HUDEP-2 (cell line): ENCODE results near the gene PRKCSH.
"Not testable (repeated sequence)": the region's sequence is repeated elsewhere in the genome, so short reads cannot be mapped to it uniquely, and the experiment has no call there.

Source experiments
- DNase-seq, 76 experiments: peaks; one replicate each; lab custom pipeline; 2025; ENCODE audit not compliant: unreplicated experiment in 76 of 76; lab: John Stamatoyannopoulos, UW

PRKCSH gene

DNA sequence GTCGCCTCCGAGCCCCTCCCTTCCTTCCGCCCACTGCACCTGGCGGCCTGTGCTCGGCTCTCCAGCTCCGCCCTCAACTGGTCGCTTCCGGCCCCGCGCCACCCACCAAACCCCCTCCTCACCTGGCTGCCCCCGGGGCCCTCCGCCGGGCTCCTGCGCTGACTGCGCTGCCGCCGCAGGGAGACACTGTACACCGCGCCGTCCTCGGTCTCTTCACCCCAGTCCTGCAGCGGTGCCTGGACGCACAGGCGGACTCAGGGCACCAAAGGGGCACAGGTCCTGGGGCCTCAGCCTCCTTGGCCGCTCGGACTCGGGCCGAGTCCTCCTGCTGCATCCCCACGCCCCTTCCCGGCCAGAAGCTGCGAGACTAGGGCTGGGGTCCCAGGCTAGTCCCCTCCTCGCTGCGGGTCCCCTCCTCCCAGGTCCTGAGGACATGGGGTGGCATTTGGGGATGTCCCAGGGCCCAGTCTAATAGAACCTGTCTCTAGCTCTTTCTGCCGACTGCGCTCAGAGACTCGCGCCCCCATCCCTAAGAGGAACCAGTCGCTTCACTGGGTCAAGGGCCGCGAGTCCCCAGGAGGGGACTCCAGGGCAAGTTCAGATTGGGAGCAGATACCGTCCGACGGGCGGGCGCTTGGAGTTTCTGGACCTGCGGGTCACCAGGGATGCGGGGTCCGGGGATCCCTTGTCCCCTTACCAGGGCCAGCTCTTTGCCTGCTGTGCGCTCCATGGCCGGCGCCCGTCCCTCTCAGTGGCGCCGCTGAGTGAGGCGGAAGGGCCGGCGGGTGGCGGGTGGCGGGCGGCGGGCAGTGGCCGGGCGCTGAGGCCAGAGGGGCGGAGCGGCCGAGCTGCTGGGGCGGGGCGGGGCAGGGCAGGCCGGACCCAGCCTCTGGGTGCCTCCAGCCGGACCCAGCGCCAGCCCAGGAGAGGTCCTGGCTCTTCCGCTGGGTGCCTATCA is 16.6 kb upstream of the PRKCSH start, which contains the start of gene RGL3:
Gene RGL3 (minus strand): TSS at position 766 of the 958 bp plus-strand sequence. CDS start 36 bp downstream, at position 730.
- DNase-seq, result peak in 1 of 76 experiments; percentile 4

DNA sequence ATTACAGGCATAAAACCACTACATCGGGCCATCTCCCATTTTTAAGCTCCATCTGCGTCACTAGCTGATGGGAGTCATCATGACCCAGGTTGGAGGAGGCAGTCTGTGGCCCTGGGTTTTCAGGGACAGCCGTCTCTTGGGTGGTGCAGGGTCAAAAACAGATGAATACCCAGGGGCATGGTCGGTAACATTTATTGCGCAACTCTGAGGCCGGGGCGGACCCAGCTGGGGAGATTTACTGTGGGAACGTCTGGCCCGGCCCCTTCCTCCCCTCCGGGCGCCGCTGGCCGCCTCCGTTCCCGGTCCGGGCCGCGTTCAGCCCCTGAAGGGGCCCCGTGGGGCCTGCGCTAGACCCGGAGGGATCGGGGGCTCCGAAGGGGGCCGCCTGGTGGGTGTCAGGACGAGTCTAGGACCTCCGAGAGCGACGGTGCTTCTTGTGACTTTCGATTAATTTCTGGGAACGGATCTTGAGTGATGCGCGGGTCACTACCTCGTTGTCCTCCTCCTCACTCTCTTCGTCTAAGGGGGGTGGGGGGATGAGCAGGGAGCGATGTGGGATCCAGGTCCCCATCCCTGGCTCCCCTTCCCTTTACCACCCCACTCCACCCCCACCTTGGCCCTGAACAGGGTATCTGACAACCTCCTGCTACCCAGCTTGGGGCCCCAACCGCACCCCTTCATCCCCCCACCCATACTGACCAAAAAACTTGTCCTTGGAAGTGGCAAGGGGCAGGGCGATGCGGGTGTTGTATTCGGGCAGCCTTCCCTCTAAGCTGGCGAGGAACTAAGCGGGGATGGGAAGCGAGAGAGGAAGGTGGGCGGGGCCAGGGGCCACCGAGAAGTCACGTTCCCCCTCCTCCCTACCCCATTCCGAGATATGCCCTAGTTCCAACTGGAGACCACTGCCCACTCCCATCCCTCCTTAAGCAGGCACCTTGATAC is 14.7 kb upstream of the PRKCSH start:
- no peak for DNase-seq

DNA sequence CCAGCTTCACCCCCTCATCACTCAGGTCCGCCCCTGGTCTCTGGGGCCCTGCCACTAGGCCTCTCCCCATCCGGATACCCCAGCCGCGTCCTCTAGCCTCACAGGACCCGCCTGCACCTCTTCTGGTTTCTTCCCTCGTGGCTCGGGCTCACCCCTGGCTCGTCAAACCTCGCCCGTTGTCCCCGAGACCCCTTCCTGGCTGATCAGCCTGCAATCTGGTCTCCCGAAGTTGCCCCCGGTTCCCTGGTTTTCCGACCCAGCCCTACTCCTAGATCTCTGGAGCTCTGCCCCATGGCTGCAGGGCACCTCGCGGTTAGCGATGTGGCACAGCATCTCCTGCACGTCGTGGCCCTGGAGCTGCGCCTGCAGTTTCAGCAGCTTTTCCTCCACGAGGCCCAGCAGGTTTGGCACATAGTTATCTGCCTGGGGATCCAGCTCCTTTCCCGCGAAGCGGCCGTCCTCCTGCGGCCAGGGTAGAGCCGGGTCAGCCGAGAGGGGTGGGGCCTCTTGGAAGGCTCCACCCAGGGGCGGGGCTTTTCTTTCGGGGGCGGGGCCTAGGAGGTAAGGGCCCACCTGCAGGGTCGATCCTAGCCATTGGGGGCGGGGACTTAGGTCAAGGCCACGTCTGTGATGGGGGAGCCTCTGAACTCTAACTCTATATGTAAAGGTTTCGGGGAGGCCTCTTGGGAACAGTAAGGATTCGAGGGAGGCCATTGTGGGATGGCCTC is 13.9 kb upstream of the PRKCSH start:
- DNase-seq, result peak in 32 of 76 experiments; percentile 12 to 74 (median 26)

DNA sequence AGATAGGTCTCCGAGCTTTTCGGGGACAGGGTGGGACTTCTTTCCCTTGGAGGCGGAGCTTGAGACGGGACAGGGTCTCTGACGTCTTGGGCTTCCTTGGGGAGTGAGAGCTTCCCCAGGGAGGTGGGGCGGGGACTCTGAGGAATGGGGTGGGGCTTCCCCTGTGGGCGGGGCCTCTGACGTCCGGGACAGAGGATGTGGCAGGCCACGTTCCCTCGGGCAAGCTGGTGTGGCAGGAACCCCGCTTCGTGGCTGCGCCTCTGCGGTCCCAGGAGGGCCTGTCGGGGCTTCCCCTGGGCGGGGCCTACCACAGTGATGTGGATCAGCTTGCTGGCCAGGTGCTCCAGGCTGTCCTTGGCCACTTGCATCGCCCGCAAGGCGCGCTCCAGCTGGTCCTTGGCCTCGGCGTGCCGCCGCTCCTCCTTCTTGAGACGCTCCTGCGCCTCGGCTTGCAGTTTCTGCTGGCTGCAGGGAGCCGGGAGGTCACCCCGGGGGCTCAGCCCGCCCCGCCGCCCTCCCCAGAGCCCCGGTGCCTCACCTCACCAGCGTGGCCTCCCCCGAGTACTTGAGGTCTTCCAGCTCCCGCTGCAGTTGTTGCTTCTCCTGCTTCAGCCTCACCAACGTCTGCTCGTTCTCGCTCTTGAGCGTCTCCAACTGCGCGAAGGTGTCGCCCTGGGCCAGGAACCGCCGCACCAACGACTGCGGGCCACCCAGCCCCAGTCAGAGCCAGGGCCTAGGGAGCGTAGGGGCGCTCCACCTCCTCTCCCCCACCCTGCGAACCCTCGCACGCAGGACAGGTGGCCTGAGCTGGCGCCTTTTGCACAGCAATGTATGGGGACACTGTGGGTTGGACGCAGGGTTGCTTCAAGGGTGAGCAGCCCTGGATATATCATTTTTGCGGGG is 13.0 kb upstream of the PRKCSH start:
- DNase-seq, result peak in 34 of 76 experiments; percentile 1 to 74 (median 32)

DNA sequence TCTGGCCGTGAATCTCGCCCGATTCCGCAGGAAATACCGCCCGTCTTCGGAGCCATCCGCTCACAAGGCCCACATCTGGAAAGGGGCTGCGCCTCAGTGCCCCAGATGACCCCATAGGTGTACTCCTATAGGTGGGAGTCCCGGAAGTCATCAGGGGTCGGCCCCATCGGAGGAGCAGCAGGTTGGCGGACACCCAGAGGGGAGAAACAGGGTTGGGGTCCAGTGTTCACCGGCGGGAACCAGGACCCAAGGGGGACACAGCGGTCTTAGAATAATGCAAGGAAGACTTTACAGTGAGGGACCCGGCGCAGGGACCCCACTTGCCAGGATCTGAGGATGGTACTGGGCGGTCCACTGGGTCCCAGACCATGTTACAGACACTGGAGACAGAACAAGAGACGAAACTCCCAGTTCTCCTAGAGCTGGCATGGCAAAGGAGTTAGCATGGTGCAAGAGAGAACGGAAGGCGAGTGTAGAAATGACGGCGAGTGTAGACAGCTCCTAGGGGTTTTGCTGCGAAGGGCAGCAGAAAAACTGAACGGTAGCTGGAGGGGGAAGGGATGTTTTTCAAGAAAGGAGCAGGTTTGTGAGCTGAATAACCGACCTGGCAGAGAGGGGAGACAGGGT is 12.2 kb upstream of the PRKCSH start:
- DNase-seq, result no peak

DNA sequence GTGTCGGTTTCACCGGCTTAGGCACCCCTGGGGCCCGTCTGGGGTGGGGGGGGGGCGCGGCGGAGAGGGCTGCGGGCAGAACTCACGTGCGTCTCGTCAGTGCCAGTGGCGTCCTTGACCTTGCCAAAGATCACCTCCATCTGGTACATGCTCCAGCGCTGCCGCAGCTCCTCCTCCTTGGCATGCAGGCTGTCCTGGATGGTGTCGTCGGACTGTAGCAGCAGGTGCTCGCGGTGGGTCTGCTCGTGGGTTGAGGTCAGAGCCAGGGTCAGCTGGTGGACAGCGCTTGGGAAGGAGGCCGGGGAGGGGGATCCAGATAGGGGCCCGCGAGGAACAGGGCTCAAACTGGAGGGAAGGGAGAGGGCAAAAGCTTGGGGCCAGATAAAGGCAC is 11.6 kb upstream of the PRKCSH start:
- no peak for DNase-seq

DNA sequence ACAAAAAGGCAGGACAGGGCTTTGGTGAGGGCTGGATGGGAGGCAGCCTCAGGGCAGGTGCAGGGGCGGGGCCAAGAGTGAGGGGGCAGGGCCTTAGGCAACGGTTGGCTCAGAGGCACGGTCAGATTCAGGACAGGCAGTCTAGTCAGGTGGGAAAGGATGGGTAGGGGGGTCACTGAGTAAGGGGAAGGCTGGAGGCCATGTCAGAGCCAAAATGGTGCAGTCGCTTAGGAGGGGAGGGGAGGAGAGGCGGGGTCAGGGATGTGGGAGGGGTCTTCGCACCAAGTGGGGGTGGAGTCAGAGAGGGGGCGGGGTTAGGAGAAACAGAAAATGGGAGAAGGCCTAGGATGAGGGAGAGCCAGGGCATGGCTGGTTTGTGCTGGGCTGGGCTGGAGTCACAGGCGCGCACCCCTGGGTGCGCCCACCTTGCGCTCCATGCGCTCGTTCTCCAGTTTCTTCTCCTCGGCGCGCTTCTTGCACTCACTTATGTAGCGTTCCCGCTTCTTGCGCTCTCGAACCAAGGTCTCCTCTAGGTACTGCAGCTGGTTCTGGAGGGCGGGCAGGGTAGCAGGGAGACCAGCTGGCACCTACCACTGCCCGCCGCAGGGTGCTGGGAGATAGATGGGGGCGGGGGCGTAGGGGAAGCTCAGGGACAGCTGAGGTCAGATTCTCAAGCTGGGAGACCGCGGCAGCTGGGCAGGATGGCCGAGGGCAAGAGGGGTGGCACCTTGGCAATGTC is 9.5 kb upstream of the PRKCSH start:
- no peak for DNase-seq

DNA sequence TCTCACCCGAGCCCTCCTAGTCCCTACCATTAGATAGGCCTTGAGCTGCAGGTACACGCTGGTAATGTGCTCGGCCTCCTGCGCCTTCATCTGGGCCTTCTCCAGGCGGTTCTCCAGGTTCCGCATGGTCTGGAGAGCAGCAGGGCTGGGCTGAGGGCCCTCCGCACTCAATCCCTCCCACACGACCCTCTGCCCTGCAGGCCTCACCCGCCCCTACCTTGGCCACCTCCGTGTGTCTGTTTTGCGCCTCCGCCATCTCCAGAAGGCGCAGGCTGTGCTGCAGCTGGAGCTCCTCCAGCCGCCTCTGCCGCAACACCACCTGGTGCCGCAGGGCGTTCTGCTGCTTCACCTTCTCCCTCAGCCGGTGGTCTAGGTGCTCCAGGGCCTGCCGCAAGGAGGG is 8.8 kb upstream of the PRKCSH start:
- no peak for DNase-seq

DNA sequence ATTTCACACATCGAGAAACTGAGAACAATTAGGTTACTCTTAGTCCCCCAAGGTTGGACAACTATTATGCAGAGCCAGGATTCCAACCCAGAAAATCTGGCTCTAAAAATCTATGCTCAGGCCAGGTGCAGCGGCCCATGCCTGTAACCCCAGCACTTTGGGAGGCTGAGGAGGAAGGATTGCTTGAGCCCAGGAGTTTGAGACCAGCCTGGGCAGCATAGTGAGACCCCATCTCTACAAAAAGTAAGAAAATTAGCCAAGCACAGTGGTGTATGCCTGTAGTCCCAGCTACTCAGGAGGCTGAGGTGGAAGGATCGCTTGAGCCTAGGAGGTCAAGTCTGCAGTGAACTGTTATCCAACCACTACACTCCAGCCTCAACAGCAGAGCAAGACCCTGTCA is 1.9 kb upstream of the PRKCSH start:
- not testable (repeated sequence) for DNase-seq

DNA sequence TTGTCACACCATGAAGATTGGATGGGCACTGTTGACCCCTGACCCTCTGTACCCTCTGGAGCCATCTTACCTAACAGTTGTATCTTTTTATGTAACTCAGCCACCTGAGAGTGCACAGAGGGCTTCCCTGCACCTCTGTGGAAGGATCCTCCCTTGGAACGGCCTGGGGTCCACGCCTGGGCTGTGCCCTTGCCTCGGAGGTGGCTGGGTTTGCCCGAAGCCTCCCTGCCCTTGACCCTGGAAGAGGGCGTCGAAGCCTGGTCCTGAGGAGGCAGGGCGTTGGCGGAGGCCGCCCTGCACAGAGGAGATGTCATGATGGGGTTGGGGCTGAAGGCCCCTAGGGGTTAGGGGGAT is 755 bp upstream of the PRKCSH start:
- DNase-seq, result no peak

DNA sequence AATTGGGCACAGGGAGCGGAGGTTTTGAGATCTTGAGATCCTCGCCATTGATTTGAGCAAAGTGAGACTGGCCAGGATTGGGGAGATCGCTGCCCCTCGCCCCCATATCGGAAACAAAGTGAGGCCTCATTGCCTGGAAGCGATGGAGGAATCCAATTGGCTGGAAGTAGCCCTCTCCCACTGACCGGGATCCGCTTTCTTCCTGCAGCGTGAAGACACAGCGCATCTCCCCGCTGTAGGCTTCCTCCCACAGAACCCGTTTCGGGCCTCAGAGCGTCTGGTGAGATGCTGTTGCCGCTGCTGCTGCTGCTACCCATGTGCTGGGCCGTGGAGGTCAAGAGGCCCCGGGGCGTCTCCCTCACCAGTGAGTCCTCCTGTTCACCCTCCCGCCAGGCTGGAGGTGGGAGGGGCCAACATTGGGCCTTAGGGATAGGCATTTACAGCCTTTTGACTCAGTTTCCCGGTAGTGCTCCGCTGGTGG is 438 bp downstream of the PRKCSH start:
- peak in 37 of 76 experiments; percentile 10 to 57 (median 34) for DNase-seq

DNA sequence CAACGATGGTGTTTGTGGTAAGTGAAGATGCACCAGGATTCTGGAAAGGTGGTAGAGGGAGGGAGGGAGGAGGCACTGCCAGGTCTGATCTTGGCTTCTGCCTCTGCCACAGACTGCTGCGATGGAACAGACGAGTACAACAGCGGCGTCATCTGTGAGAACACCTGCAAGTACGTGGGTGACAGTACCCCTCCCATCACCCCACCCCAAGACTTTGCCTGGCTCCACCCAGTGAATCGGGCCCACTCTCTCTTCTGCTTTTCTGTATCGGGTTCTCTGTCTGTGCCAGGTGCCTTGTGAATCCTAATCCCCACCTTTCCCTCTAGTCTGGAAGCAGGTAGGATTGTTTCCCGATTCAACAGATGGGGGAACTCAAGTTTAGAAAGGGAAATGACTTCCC is 2.5 kb downstream of the PRKCSH start:
- DNase-seq, result no peak

DNA sequence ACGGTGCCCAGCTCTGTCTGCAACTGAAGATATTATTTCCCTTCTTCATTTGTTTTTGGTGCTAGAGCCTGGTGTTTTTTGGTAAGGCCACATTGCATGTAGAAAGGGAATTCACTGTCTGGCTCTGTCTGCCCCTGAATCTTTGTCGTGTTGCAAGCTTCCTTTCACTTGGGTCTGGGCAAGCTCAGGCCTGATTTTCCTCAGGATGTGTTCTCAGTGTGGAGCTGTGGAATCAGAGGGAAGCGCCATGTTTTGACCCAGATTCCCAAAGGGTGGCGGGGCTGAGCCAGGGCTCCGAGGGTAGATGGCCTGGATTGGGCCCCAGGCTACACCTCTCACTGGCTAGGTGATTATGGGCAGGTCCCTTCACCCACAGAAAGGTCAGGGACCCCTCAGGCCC is 8.6 kb downstream of the PRKCSH start:
- DNase-seq, result no peak

DNA sequence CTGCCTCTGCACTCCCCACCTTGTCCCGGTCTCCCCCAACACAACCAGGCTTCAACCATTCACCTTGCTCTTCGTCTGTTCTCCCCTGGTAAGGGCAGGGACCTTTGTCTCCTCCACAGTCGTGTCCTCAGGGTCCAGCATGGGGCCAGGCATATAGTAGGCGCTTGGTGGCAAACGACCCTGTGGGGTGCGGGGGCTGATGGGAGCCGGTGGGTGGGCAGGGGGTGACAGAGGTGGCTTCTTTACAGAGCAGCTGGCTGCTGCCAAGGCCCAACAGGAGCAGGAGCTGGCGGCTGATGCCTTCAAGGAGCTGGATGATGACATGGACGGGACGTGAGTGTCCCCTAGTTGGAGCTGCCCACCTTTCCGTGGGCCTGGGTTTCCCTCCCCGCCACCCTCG is 9.7 kb downstream of the PRKCSH start:
- DNase-seq, result no peak

DNA sequence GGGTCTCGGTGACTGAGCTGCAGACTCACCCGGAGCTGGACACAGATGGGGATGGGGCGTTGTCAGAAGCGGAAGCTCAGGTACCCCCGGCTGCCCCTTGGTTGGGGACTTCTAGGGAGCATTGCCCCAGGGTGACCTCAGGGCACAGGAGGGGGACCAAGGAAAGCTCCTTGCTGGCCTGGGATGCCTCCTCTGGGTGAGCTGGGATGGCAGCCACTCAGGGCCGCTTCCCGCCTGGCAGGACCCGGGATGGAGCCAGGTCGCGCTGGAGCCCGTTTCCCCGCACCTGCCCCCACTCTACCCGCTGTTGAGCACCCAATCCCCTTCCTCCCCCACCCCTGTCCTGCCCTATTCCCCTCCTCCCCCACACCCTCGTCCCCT is 10.8 kb downstream of the PRKCSH start:
- DNase-seq, result no peak

DNA sequence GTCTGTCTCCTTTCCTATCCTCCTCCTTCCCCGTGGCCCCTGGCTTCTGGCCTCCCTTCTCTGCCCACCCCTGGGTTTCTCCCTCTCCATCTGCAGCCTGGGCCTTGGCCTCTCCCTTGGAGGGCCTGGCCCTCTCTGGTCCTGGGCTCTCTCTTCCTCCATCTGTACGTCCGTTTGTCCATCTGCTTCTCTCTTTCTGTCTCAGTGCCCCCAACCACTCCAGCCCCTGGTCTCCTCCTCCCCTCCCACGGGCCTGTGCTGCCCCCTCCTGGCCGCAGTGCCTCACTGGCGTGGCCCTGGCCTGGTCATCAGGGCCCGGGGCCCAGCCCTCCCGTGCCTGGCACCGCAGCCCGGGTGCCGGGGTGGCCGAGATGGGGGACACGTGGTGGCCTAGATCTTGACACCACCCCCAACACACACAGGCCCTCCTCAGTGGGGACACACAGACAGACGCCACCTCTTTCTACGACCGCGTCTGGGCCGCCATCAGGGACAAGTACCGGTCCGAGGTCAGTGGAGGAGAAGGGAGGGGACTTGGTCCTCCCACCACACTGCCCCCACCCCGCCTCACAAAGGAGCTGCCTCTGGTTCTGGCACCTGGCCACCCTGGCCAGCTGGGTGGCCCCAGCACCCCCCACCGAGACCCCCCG is 11.3 kb downstream of the PRKCSH start:
- DNase-seq, result peak in 44 of 76 experiments; percentile 1 to 65 (median 39)

DNA sequence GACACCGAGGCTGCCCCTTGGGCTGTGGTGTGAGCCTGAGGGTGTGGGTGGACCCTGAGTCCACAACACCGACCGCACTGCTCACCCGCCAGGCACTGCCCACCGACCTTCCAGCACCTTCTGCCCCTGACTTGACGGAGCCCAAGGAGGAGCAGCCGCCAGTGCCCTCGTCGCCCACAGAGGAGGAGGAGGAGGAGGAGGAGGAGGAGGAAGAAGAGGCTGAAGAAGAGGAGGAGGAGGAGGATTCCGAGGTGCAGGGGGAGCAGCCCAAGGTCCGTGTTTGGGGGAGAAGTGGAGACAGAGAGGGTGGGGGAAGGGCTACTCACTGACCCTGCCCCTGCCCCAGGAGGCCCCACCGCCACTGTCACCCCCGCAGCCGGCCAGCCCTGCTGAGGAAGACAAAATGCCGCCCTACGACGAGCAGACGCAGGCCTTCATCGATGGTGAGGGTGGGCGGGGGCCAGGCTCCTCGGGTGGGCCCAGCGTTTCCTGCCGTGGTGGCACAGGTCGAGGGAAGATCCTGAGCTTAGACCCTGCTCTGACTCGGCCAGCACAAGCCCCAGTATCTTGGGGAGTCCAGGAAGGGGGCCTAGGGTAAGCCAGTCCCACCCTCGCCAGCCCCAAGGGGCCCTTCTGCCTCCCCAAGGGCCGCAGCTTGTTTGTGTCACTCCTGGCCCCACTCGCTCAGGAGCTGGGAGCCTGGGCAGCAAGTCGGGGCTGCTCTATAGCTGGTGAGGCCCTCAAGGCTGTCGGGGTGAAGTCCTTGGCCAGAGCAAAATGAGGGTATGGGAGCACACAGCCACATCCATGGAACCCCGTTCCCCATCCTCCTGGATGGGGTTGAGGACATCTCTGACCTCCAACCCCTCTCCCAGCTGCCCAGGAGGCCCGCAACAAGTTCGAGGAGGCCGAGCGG is 12.2 kb downstream of the PRKCSH start:
- DNase-seq, result no peak
